Activated CD4-positive, alpha-beta memory T cell treated with anti-CD3 and anti-CD28 coated beads for 36 hours (primary cell): ENCODE measurements around the gene USF3. TPM values are rescaled to one million over a fixed set of nuclear protein-coding genes. Genes with fewer than 3 reads are reported as not detected.

ENCODE experiments used
- CTCF ChIA-PET: fragments of 350-600 bp; sonication (Branson Sonifier 250); formaldehyde crosslinking; loops from one replicate; lab custom pipeline; 2021; ENCODE audit warnings: antibody characterized with exemption, inconsistent platforms; lab: Charles Lee
- POLR2A ChIA-PET: fragments of 350-600 bp; sonication (Branson Sonifier 250); formaldehyde crosslinking; loops from one replicate; lab custom pipeline; 2021; ENCODE audit warnings: antibody characterized with exemption; lab: Charles Lee
- DNase-seq: peaks from one replicate; pipeline ENCODE4 v3.0.0-alpha.2; 2020
- H3K27ac Mint-ChIP-seq: one replicate; pipeline ENCODE4 v1.8.0; 2021; ENCODE audit warnings: mixed read lengths
- H3K27me3 Mint-ChIP-seq: one replicate; pipeline ENCODE4 v1.8.0; 2021; ENCODE audit warnings: mixed read lengths
- H3K36me3 Mint-ChIP-seq: one replicate; pipeline ENCODE4 v1.8.0; 2021; ENCODE audit warnings: mixed read lengths
- H3K4me1 Mint-ChIP-seq: one replicate; pipeline ENCODE4 v1.8.0; 2021; ENCODE audit warnings: low read depth, mixed read lengths
- H3K4me3 Mint-ChIP-seq: one replicate; pipeline ENCODE4 v1.8.0; 2021; ENCODE audit warnings: mild to moderate bottlenecking, mixed read lengths
- H3K9me3 Mint-ChIP-seq: one replicate; pipeline ENCODE4 v1.8.0; 2021; ENCODE audit warnings: mixed read lengths
- intact Hi-C: fragments of 100-400 bp; cut with micrococcal nuclease; formaldehyde crosslinking; loops from one replicate; pipeline ENCODE4 v1.15.1; 2023
- total RNA-seq, 2 experiments: library from RNA; stranded (reverse); gene quantifications; one replicate each; pipeline ENCODE4 v1.2.3, GENCODE V29; 2021

USF3 gene
- total RNA-seq, 2 experiments from 2014 or later: 11.7 to 12.2 TPM

DNA sequence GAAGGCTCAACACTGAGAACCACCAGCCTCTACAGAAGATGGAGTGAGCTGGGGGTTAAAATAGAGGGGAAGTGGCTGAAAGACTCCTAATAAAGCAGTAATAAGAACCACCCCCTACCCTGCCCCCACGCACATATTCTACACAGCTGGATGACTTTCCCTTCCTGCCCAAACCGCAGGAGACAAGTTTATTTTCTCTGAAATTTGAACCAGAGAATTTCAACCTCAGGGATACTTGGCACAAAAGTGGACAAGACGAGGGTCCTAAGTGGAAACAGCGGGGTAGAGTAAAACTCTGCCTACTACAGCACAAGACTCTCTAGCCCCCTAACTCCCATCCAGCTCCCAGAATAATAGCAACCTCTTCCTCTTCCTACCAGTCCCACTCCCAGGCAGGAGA lies 28.4 kb downstream of the USF3 start:
- H3K27me3 Mint-ChIP-seq: no peaks in the 10 kb centered on the region
- H3K27ac Mint-ChIP-seq: no peak overlapping the region
- intact Hi-C loops: no loop called here
- CTCF ChIA-PET: no interaction called here
- H3K4me1 Mint-ChIP-seq: peaks cover 7% of the 10 kb centered on the region
- no peak overlapping the region for H3K4me3 Mint-ChIP-seq
- DNase-seq: no peak
- POLR2A ChIA-PET: no interaction called here
- H3K9me3 Mint-ChIP-seq: no peaks in the 10 kb centered on the region
- H3K36me3 Mint-ChIP-seq: peaks cover 17% of the 10 kb centered on the region

DNA sequence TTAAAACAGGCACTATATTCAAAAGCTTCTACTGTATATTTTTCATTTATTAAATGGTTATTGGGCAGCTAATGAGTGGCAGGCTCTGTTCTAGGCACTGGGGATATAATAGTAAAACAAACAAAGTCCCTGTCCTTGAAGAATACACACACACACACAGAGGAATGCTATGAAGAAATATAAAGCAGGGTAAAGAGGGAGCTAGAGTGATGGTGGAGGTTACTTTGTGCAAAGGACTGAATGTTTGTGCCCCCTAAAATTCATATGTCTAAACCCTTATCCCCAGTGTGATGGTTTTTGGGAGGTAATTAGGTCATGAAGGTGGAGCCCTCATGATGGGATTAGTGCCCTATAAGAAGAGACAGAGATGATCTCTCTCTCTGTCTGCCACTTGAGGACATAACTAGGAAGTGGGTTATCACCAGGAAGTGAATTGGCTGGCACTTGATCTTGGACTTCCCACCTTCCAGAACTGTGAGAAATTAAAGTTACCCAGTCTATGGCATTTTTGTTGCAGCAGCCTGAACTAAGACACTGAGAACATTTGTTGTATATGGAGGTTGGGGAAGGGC lies 31.8 kb downstream of the USF3 start:
- Mint-ChIP-seq H3K9me3 (no peaks in the 10 kb centered on the region), H3K27ac (no peak overlapping the region)

DNA sequence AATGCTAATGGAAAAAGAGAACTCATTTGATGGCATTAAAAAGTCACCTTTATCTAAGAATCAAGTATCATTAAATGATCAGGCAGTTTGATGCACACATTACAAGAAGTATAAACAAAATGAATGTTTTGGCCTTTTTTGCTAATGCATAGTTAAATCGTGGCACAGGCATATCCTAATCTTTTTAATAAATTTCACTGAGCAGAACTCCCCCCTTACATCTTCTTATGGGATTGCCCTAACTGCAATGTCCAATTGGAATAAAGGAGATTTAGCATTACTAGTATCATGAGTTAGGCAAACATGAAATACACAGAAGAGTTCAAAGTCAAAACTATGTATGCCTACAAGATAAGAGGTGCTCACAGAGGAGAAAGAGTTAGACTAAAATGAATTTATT lies 32.7 kb downstream of the USF3 start:
- ChIA-PET CTCF (interaction anchor here (1.0 kb wide), 1 partner anchor 13 kb away, joined by 3 read pairs; no protein-coding TSS in a partner anchor), POLR2A (no interaction called here)
- Mint-ChIP-seq H3K27me3 (no peaks in the 10 kb centered on the region), H3K4me1 (peaks cover 3% of the 10 kb centered on the region), H3K36me3 (peaks cover 42% of the 10 kb centered on the region), H3K27ac (no peak overlapping the region), H3K9me3 (no peaks in the 10 kb centered on the region), H3K4me3 (no peak overlapping the region)
- intact Hi-C loops: no loop called here
- no peak for DNase-seq

More for the DNA sequence above, 31.8 kb downstream of the USF3 start:
- ChIA-PET CTCF (no interaction called here), POLR2A (no interaction called here)
- intact Hi-C loops: no loop called here
- DNase-seq: no peak
- H3K4me1 Mint-ChIP-seq: peaks cover 7% of the 10 kb centered on the region
- H3K36me3 Mint-ChIP-seq: peaks cover 38% of the 10 kb centered on the region
- H3K4me3 Mint-ChIP-seq: no peak overlapping the region
- H3K27me3 Mint-ChIP-seq: no peaks in the 10 kb centered on the region

DNA sequence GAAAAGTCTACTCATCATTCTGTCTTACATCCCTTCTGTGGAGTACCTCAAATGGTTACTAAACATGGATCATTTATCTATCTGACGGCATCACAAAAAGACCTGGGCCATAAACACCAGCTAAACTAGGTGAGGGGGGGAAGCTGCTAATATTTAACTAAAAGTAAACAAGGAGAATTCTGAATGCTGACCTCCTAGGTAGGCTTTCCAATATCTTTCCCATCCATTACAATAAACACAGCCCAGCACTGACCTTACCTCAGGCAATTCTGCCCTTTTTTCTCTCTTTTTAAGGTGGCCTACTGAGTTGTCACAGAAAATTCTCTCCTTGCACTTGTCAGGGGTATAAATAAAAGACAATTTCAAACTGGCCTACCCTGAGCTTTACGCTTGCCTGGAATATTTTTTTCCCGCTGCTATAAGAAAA lies 33.1 kb downstream of the USF3 start:
- H3K27me3 Mint-ChIP-seq: no peaks in the 10 kb centered on the region
- no peak for DNase-seq
- no peaks in the 10 kb centered on the region for H3K9me3 Mint-ChIP-seq
- CTCF ChIA-PET: interaction anchor here (1.0 kb wide), 1 partner anchor 13 kb away, joined by 3 read pairs; no protein-coding TSS in a partner anchor
- POLR2A ChIA-PET: no interaction called here
- no peak overlapping the region for H3K4me3 Mint-ChIP-seq
- peaks cover 3% of the 10 kb centered on the region for H3K4me1 Mint-ChIP-seq
- H3K36me3 Mint-ChIP-seq: peaks cover 47% of the 10 kb centered on the region
- no peak overlapping the region for H3K27ac Mint-ChIP-seq
- intact Hi-C loops: no loop called here

DNA sequence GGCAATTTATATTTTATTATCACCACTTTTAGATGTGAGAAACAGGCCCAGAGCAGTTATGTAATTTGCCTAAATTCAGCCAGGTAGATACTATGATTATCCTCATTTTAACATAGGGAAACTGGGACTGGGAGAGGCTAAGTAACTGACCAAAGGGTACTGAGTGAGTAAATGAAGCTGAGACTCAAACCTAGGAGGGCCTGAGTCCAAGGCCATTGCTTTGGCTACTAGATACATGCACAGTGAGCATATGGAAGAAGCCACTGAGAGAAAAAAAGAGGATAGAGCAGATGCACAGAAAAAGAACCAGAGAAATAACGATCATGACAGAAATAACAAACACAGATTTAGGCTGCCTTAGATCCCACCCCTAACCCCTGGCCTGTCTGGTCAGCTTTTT lies 33.6 kb downstream of the USF3 start:
- H3K4me1 Mint-ChIP-seq: peaks cover 3% of the 10 kb centered on the region
- POLR2A ChIA-PET: no interaction called here
- CTCF ChIA-PET: interaction anchor here (1.0 kb wide), 2 partner anchors 14 to 169 kb away, joined by 3 read pairs; no protein-coding TSS in a partner anchor
- no peaks in the 10 kb centered on the region for H3K27me3 Mint-ChIP-seq
- no peak for DNase-seq
- intact Hi-C loops: no loop called here
- no peak overlapping the region for H3K27ac Mint-ChIP-seq
- H3K36me3 Mint-ChIP-seq: peaks cover 52% of the 10 kb centered on the region
- no peaks in the 10 kb centered on the region for H3K9me3 Mint-ChIP-seq
- H3K4me3 Mint-ChIP-seq: no peak overlapping the region

DNA sequence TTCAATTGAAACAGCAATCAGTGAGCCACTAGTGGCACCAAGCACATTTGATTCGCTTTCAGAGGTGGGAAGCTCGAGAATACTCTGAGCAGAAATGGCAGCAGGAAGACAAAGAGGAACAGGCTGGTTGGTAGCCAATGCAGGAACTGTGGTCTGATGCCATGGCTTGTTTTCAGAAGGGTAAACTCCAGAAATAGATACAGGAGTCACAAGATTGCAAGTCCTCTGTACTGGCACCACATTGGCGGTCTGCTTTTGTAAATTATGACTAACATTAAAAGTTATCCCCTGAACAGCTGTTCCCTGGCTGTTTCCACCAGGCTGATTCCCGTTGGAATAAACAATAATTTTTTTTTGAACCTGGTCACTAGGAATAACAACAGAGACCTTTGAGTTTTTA lies 35.5 kb downstream of the USF3 start:
- CTCF ChIA-PET: no interaction called here
- DNase-seq: no peak
- no peak overlapping the region for H3K27ac Mint-ChIP-seq
- POLR2A ChIA-PET: no interaction called here
- H3K36me3 Mint-ChIP-seq: peaks cover 66% of the 10 kb centered on the region
- no peak overlapping the region for H3K4me3 Mint-ChIP-seq
- intact Hi-C loops: no loop called here
- no peaks in the 10 kb centered on the region for H3K9me3 Mint-ChIP-seq
- no peaks in the 10 kb centered on the region for H3K4me1 Mint-ChIP-seq
- no peaks in the 10 kb centered on the region for H3K27me3 Mint-ChIP-seq

DNA sequence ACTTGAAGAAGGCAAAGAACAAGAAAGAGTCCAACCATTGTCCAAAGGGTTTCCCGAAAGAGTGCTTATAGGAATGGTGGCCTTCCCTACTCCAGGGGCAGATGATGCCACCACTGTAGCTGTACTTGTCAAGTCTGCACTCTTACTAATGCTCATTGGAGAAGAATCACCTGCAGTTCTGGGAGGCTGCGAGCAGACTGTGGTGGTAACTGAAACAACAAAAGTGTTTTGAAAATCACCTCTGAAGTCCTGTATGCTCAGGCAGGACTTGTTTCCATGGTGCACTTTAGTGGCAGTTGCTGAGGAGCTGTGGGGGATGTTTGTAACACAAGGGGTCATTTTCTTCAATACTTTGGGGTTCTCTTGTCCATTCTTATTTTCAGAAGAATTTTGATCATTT lies 36.0 kb downstream of the USF3 start:
- H3K4me3 Mint-ChIP-seq: no peak overlapping the region
- H3K4me1 Mint-ChIP-seq: no peaks in the 10 kb centered on the region
- ChIA-PET POLR2A (no interaction called here), CTCF (no interaction called here)
- intact Hi-C loops: no loop called here
- H3K9me3 Mint-ChIP-seq: no peaks in the 10 kb centered on the region
- peaks cover 64% of the 10 kb centered on the region for H3K36me3 Mint-ChIP-seq
- H3K27ac Mint-ChIP-seq: no peak overlapping the region
- no peak for DNase-seq
- H3K27me3 Mint-ChIP-seq: no peaks in the 10 kb centered on the region

DNA sequence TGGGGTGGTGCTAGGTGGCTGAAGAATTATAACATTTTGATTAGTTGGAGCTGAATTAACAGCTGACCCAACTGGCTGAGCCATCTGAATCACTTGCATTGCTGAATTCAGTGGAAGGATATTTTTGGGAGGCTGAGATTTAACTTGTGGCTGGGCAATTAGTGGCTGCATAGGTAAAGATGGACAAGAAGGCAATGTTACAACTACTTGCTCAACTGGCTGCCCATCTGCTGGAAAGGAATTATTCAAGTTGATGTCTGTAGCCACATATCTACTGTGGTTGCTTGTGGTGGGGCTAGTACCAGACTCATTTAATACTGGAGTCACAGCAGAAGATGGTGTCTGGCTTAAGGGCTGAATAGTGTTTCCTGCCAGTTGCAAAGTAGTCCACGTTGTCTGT lies 36.4 kb downstream of the USF3 start:
- no peaks in the 10 kb centered on the region for H3K27me3 Mint-ChIP-seq
- no peaks in the 10 kb centered on the region for H3K4me1 Mint-ChIP-seq
- DNase-seq: no peak
- POLR2A ChIA-PET: no interaction called here
- no peaks in the 10 kb centered on the region for H3K9me3 Mint-ChIP-seq
- no peak overlapping the region for H3K4me3 Mint-ChIP-seq
- peaks cover 63% of the 10 kb centered on the region for H3K36me3 Mint-ChIP-seq
- H3K27ac Mint-ChIP-seq: no peak overlapping the region
- intact Hi-C loops: no loop called here
- CTCF ChIA-PET: no interaction called here

DNA sequence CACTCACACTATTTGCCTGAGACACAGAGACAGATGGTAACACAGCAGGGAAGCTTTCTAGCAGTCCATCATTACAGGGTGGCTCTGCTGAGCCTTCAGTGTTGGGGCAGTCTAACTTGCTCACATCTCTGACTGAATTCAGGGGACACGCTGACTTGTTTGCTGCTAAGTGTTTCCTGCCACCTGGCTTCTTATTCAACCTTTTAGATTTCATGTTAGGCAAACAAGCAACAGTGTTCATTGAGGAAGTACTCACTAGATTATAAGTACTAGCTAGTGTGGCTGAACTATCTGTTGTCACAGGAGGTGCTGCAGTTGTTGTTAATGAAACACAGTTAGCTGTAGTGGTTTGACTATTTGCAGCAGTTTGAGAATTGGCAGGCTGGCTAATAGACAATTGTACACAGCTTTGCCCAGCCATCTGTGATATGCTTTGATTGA lies 37.3 kb downstream of the USF3 start:
- DNase-seq: no peak
- ChIA-PET CTCF (no interaction called here), POLR2A (no interaction called here)
- H3K4me3 Mint-ChIP-seq: no peak overlapping the region
- H3K4me1 Mint-ChIP-seq: no peaks in the 10 kb centered on the region
- H3K27ac Mint-ChIP-seq: no peak overlapping the region
- H3K9me3 Mint-ChIP-seq: no peaks in the 10 kb centered on the region
- H3K27me3 Mint-ChIP-seq: no peaks in the 10 kb centered on the region
- H3K36me3 Mint-ChIP-seq: peaks cover 61% of the 10 kb centered on the region
- intact Hi-C loops: no loop called here

DNA sequence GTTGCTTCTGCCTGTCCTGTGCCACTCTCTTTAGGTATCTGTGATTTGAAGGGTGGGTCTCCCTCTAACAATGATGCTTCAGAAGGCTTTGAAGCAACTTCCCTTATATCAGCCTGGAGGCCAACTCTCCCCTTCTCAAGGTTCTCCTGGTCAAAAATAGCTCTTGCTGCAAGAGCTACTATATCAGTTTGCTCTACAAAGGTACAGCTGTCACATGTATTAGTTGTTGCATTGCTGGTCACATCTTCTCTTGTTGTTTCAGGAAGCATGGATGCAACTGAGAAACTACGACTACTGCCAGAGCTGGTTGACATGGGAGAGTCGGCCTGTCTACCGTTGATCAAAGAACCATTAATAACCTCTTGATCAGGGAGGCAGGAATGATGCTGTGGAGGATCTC lies 38.3 kb downstream of the USF3 start:
- Mint-ChIP-seq H3K27ac (no peak overlapping the region), H3K4me3 (no peak overlapping the region), H3K27me3 (no peaks in the 10 kb centered on the region), H3K9me3 (no peaks in the 10 kb centered on the region), H3K36me3 (peaks cover 56% of the 10 kb centered on the region), H3K4me1 (no peaks in the 10 kb centered on the region)
- POLR2A ChIA-PET: no interaction called here
- intact Hi-C loops: no loop called here
- CTCF ChIA-PET: interaction anchor here (0.6 kb wide), 1 partner anchor 342 kb away, joined by 3 read pairs; no protein-coding TSS in a partner anchor
- no peak for DNase-seq

DNA sequence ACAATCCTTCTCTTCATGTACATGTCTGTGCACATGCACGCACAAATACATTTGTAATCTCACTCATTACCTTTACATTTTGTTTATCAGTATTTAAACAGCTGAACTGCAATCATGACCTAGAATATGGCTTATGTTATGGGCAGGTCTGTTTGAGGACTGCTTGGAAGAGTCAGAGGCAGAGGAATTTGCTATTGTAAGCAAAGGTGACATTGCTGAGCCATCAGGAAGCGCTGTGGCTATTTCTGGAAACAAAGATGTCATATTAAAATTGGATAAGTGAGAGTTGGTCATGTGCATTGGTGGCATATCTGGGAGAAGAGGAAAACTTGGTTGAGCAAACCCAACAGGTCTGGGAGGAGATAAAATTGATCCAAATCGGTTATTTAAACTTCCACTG lies 41.6 kb downstream of the USF3 start:
- Mint-ChIP-seq H3K4me1 (no peaks in the 10 kb centered on the region), H3K4me3 (no peak overlapping the region), H3K36me3 (peaks cover 43% of the 10 kb centered on the region), H3K27ac (no peak overlapping the region), H3K27me3 (no peaks in the 10 kb centered on the region), H3K9me3 (no peaks in the 10 kb centered on the region)
- CTCF ChIA-PET: no interaction called here
- POLR2A ChIA-PET: no interaction called here
- intact Hi-C loops: no loop called here
- DNase-seq: no peak

DNA sequence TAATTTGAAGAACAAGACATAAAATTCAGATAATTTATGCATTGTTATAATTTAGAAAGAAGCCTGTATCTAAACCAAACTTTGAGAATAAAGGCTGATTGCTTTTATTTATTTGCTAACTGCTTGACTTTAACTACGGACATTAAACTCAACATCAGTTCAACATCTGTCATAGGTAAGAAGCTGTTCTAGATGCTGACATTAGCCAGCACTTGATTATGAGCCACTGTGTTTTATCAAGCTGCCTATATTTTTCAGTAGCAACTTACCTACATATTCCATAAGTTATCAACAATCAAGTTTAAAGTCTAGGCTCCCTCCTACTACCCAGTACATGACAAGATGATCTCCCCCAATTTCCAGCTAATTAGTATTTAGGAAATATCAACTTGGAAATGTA lies 42.1 kb downstream of the USF3 start:
- ChIA-PET CTCF (no interaction called here), POLR2A (no interaction called here)
- H3K27ac Mint-ChIP-seq: no peak overlapping the region
- peaks cover 41% of the 10 kb centered on the region for H3K36me3 Mint-ChIP-seq
- no peak for DNase-seq
- no peaks in the 10 kb centered on the region for H3K4me1 Mint-ChIP-seq
- H3K4me3 Mint-ChIP-seq: no peak overlapping the region
- H3K9me3 Mint-ChIP-seq: no peaks in the 10 kb centered on the region
- intact Hi-C loops: no loop called here
- no peaks in the 10 kb centered on the region for H3K27me3 Mint-ChIP-seq

DNA sequence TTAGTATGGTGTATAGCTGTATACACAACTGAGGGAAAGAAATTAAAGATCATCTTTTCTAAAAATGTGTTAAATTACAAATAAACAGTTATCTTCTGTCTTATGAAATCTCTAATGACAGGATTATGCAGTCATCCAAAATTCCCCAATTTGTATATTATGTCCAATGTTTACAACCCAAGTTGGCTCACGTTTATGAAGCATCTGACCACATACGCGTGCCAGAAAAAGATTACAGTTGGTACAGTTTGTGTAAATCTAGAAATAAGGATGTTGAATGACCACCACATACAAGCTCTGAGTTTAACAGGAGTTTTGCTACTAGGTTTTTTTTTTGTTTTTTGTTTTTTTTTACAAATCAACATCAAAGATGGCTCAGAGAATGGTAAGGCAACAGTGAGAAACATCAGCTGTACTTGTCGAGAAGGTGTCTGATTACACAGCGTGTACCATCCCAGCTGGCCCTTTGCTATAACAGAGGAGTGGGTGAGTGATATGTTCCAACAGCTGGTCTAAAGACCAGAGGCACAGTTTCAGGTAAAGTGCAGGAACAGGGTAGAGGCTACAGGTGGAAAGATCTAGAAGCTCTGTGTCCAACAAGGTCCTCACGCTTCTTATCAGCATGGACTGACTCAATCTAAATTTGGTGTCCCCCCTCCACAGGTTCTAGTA lies 47.1 kb downstream of the USF3 start:
- DNase-seq: no peak
- Mint-ChIP-seq H3K9me3 (peaks cover 23% of the 10 kb centered on the region), H3K36me3 (peaks cover 31% of the 10 kb centered on the region), H3K27ac (no peak overlapping the region), H3K27me3 (no peaks in the 10 kb centered on the region), H3K4me1 (no peaks in the 10 kb centered on the region), H3K4me3 (no peak overlapping the region)
- POLR2A ChIA-PET: no interaction called here
- intact Hi-C loops: no loop called here
- CTCF ChIA-PET: no interaction called here
